HEK293T (cell line): ENCODE data around the gene PTER.
A peak's percentile ranks its signal among the peaks of the same experiment; 100 is the strongest.

Experiments
- CTCF ChIA-PET: fragments of 350-600 bp; formaldehyde crosslinking; extraction: SDS; loops from one replicate; lab custom pipeline; 2021; ENCODE audit warnings: antibody characterized with exemption, inconsistent platforms; lab: Yijun Ruan, JAX
- POLR2A ChIA-PET: fragments of 350-600 bp; formaldehyde crosslinking; extraction: SDS; loops from one replicate; lab custom pipeline; 2020; ENCODE audit warnings: antibody characterized with exemption, inconsistent platforms; lab: Yijun Ruan, JAX
- DNase-seq: peaks from one replicate; pipeline ENCODE4 v3.0.0; 2012; ENCODE audit warnings: mixed read lengths; ENCODE audit errors: extremely low spot score
- ARNT ChIP-seq: fragments of 450-650 bp; IDR thresholded peaks from 2 replicates; pipeline ENCODE4 v1.6.1; 2017; ENCODE audit warnings: mild to moderate bottlenecking
- BHLHE40 ChIP-seq: fragments of 450-650 bp; IDR thresholded peaks from 2 replicates; pipeline ENCODE4 v1.6.1; 2016; ENCODE audit warnings: mild to moderate bottlenecking, moderate library complexity, borderline replicate concordance
- CTBP1 ChIP-seq: fragments of 450-650 bp; IDR thresholded peaks from 2 replicates; pipeline ENCODE4 v1.6.1; 2016; ENCODE audit warnings: borderline replicate concordance
- ELF4 ChIP-seq: fragments of 450-650 bp; IDR thresholded peaks from 2 replicates; pipeline ENCODE4 v1.6.1; 2017; ENCODE audit warnings: antibody characterized with exemption
- FOXA1 ChIP-seq: fragments of 450-650 bp; IDR thresholded peaks from 2 replicates; pipeline ENCODE4 v1.6.1; 2016; ENCODE audit warnings: mild to moderate bottlenecking
- FOXK2 ChIP-seq: fragments of 450-650 bp; IDR thresholded peaks from 2 replicates; pipeline ENCODE4 v1.6.1; 2016; ENCODE audit warnings: mild to moderate bottlenecking
- FOXM1 ChIP-seq: fragments of 450-650 bp; IDR thresholded peaks from 2 replicates; pipeline ENCODE4 v1.6.1; 2017; ENCODE audit warnings: mild to moderate bottlenecking, borderline replicate concordance
- HDGF ChIP-seq: fragments of 450-650 bp; IDR thresholded peaks from 2 replicates; pipeline ENCODE4 v1.6.1; 2017; ENCODE audit warnings: antibody characterized with exemption, borderline replicate concordance
- L3MBTL2 ChIP-seq: fragments of 450-650 bp; conservative IDR thresholded peaks from 2 replicates; pipeline ENCODE4 v1.6.1; 2016; ENCODE audit warnings: mild to moderate bottlenecking
- LEF1 ChIP-seq: fragments of 450-650 bp; IDR thresholded peaks from 2 replicates; pipeline ENCODE4 v1.6.1; 2017; ENCODE audit warnings: mild to moderate bottlenecking, borderline replicate concordance
- NFRKB ChIP-seq: fragments of 450-650 bp; IDR thresholded peaks from 2 replicates; pipeline ENCODE4 v1.6.1; 2016; ENCODE audit warnings: mild to moderate bottlenecking, moderate library complexity
- SP1 ChIP-seq: fragments of 450-650 bp; IDR thresholded peaks from 2 replicates; pipeline ENCODE4 v1.6.1; 2017
- SUZ12 ChIP-seq: fragments of 450-650 bp; IDR thresholded peaks from 2 replicates; pipeline ENCODE4 v1.6.1; 2016; ENCODE audit warnings: mild to moderate bottlenecking
- TARDBP ChIP-seq: fragments of 450-650 bp; IDR thresholded peaks from 2 replicates; pipeline ENCODE4 v1.6.1; 2016
- ZNF384 ChIP-seq: fragments of 450-650 bp; IDR thresholded peaks from 2 replicates; pipeline ENCODE4 v1.6.1; 2016
- TF ChIP-seq, protein P1 (sequence below): fragments of 450-650 bp; IDR thresholded peaks from 2 replicates; pipeline ENCODE4 v1.6.1; 2016

The PTER gene

DNA sequence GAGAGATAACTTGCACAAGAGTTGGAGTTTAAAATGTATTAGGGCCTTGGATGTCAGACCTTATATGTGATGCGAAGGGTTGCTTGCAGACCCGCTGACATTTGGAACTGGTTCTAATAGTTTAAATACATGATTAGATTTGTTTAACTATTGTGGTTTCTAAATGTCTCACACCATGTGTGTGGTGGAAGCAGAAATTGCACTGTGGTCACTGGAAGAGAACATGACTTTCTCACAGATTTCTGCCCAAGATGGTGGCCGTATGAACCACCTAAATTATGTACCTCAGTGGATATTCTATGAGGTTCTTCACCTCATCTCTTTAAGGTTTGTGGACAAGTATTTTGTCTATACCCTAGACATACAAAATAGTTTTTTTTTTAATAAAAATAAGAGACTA, 93.0 kb downstream of the PTER start:
- ChIA-PET CTCF (no interaction called here), POLR2A (no interaction called here)
- TF ChIP-seq TARDBP, result no peak
- no peak for DNase-seq

DNA sequence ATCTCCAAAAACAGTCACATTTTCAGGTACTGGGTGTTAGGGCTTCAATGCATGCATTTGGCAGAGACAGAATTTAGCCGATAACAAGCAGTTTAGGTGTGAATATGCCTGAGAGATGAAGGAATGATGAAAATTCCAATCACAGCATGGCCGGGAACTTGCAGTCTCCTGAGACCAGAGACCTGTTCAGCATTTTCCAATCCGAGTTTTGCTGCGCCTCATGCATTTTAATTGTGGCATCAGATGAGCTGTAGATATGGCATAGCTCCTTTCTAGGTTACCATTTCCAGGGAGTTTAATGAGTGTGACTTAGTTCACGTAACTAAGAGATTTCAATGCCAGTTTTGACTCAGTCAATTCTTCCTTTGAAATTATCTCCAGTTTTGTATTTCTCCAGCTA, 99.3 kb downstream of the PTER start:
- no peak for DNase-seq
- CTCF ChIA-PET, result interaction anchor here (0.7 kb wide), 1 partner anchor 420 kb away, joined by 4 read pairs; no protein-coding TSS in a partner anchor
- POLR2A ChIA-PET, result no interaction called here
- TF ChIP-seq ZNF384, result no peak
- no peak for TF ChIP-seq LEF1
- TF ChIP-seq CTBP1, result no peak
- TF ChIP-seq ARNT, result no peak
- no peak for TF ChIP-seq TARDBP
- no peak for TF ChIP-seq FOXM1
- no peak for TF ChIP-seq HDGF
- TF ChIP-seq FOXA1, result no peak
- no peak for TF ChIP-seq ELF4
- TF ChIP-seq SP1, result no peak

DNA sequence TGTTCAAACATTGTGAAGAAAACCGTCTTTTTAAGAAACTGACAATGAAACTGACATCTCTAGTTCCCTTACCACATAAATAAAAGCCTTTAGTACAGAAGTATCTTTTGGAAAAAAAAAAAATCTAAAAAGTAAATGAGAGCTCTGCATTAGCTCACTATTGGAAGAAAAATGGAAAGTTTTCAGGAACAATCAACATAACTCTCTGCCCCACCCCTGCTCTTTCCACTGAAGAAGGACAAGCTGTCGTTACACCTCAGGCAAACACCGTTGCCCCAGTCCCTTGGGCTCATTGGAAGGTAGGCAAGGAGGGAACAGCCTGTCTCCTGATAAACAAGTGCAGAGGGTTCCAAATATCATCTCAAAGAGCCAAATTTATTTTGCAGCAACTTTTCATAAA, 107.3 kb downstream of the PTER start:
- POLR2A ChIA-PET, result no interaction called here
- CTCF ChIA-PET, result interaction anchor here (1.1 kb wide), 1 partner anchor 431 kb away, joined by 3 read pairs; no protein-coding TSS in a partner anchor
- DNase-seq, result no peak
- TF ChIP-seq SUZ12 (no peak), L3MBTL2 (no peak), BHLHE40 (no peak), ZNF384 (no peak), HDGF (no peak), FOXA1 (no peak), LEF1 (no peak)

DNA sequence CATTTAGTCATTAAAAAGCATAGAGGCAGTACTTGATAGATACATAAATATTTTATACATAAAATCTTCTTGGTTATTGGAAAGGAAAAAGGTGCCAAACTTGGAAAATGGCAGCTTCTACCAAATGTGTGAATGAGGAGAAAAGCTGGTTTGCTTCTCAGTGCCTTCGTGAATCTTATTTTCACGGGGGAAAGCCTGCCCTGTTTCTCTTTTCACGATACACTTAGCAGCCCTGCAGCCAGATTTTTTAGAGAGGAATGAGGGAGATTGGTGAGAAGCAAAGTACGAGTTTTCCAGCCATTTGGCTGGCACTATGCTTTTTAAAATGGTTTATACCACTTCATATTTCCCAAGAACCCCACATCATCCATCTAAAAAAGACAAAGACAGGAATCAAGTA, 107.8 kb downstream of the PTER start:
- no peak for TF ChIP-seq TARDBP
- TF ChIP-seq CTBP1, result no peak
- no peak for TF ChIP-seq FOXA1
- no peak for TF ChIP-seq NFRKB
- TF ChIP-seq SUZ12, result no peak
- TF ChIP-seq SP1, result no peak
- TF ChIP-seq FOXK2, result no peak
- no peak for TF ChIP-seq HDGF
- no peak for TF ChIP-seq ZNF384
- TF ChIP-seq BHLHE40, result no peak
- no peak for TF ChIP-seq L3MBTL2
- no peak for TF ChIP-seq FOXM1
- POLR2A ChIA-PET, result no interaction called here
- DNase-seq, result no peak
- CTCF ChIA-PET, result interaction anchor here (0.7 to 1.0 kb wide), 2 partner anchors 17 to 42 kb away, joined by 3 read pairs; no protein-coding TSS in a partner anchor

DNA sequence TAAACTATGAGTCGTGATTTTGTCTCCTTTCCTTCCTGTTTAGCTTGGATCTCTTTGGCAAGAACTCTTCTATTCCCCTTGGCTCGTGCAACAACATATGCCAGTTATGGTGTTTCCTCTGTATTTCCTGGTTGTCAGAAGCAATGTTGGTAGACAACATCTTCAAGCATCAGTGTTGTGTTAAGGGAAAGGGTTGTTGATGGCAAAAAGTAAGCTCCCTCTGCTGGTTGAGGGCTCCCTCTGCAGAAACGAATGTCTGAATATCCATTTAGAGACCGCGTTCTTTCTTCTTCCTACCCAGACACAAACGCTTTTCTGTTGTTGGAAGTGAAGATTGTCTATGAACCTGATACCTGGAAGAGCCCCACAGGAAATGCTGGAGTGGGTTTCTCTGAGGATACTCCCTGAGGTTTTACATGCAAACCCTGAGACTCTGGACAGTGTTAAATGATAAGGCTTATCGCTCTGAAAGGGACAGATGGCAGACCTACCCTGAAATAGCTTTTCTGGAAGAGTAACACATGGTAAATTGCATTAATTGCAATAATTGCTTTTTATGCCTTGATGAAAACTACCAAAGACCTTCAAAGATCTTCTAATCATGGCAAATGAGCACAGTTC, 108.4 kb downstream of the PTER start:
- DNase-seq, result peak; percentile 62
- TF ChIP-seq HDGF, result no peak
- TF ChIP-seq SP1, result no peak
- TF ChIP-seq FOXK2, result no peak
- POLR2A ChIA-PET, result no interaction called here
- CTCF ChIA-PET, result interaction anchor here (0.7 to 1.0 kb wide), 3 partner anchors 16 to 205 kb away, joined by 3 read pairs; no protein-coding TSS in a partner anchor

DNA sequence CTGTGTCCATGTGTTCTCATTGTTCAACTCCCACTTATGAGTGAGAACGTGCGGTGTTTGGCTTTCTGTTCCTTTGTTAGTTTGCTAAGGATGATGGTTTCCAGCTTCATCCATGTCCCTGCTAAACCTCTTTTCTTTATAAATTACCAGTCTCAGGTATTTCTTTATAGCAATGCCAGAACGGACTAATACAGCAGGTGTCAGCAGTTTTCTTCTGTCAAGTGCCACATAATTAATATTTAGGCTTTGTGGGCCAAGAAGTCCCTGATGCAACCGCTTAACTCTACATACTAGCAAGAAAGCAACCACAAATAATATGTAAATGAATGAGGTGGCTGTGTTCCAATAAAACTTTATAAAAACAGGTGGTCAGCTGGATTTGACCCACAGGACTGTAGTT, 111.2 kb downstream of the PTER start:
- ChIA-PET CTCF (no interaction called here), POLR2A (no interaction called here)
- DNase-seq, result no peak
- no peak for TF ChIP-seq NFRKB
- TF ChIP-seq FOXA1, result no peak
- TF ChIP-seq, protein P1, sequence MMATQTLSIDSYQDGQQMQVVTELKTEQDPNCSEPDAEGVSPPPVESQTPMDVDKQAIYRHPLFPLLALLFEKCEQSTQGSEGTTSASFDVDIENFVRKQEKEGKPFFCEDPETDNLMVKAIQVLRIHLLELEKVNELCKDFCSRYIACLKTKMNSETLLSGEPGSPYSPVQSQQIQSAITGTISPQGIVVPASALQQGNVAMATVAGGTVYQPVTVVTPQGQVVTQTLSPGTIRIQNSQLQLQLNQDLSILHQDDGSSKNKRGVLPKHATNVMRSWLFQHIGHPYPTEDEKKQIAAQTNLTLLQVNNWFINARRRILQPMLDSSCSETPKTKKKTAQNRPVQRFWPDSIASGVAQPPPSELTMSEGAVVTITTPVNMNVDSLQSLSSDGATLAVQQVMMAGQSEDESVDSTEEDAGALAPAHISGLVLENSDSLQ, result no peak
- TF ChIP-seq BHLHE40, result no peak
- no peak for TF ChIP-seq SP1
- no peak for TF ChIP-seq FOXM1
- no peak for TF ChIP-seq ARNT
- no peak for TF ChIP-seq HDGF
- TF ChIP-seq TARDBP, result no peak
- TF ChIP-seq ZNF384, result no peak
- no peak for TF ChIP-seq SUZ12
- no peak for TF ChIP-seq CTBP1
- TF ChIP-seq L3MBTL2, result no peak
- TF ChIP-seq LEF1, result no peak
- TF ChIP-seq FOXK2, result no peak
- no peak for TF ChIP-seq ELF4

DNA sequence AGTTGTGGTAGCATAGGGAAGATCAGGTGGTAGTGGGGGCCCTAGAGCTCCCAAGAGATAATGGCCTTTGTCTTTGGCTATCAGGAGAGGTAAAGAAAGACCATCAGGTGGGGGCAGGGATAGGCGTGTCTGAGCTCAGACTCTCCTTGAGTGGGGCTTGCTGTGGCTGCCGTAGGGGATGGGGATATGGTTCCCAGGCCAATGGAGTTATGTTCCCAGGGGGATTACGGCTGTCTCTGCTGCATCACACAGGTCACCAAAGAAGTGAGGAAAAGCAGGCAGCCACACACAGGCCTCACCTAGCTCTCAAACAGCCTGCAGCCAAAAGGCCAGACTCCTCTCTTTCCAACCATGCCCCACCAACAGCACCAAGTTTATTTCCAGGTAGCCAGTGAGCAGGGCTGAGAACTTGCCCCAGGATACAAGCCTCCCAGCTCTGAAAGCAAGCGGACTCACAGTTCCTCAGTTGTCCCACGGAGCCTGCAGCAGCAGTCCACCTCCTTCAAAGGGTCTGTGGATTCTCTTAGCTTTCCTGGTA, 122.5 kb downstream of the PTER start:
- no peak for TF ChIP-seq FOXA1
- TF ChIP-seq TARDBP, result no peak
- TF ChIP-seq NFRKB, result no peak
- TF ChIP-seq ARNT, result no peak
- no peak for TF ChIP-seq HDGF
- no peak for TF ChIP-seq ZNF384
- no peak for TF ChIP-seq BHLHE40
- no peak for TF ChIP-seq L3MBTL2
- DNase-seq, result no peak
- ChIA-PET POLR2A (no interaction called here), CTCF (no interaction called here)

DNA sequence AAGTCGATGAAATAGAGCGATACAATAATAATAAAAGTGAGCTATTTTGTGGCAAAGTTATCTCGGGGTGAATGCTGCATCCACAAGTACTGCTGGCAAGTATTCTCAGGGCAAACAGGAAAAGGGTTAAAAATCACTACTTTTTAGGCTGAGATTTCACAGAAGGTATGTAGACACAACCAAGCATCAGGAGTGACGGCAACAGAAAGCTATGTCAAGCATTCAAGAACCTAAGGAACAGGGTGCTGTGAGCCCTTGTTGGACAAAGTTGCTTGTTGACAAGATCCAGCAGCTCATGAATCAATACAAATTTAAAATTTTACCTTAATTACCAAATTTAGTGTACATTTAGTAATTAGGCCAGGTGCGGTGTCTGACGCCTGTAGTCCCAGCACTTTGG, 126.1 kb downstream of the PTER start:
- CTCF ChIA-PET, result no interaction called here

More for the DNA sequence above, 126.1 kb downstream of the PTER start:
- DNase-seq, result no peak
- POLR2A ChIA-PET, result no interaction called here
- no peak for TF ChIP-seq ZNF384
- no peak for TF ChIP-seq TARDBP
- TF ChIP-seq HDGF, result no peak
- no peak for TF ChIP-seq SP1
- no peak for TF ChIP-seq SUZ12
- TF ChIP-seq, protein P1, result no peak
- TF ChIP-seq NFRKB, result no peak
- no peak for TF ChIP-seq FOXM1
- no peak for TF ChIP-seq L3MBTL2
- no peak for TF ChIP-seq ELF4
- TF ChIP-seq ARNT, result no peak
- TF ChIP-seq CTBP1, result no peak
- no peak for TF ChIP-seq FOXA1
- no peak for TF ChIP-seq LEF1
- TF ChIP-seq BHLHE40, result no peak
- no peak for TF ChIP-seq FOXK2
